ENCODE results near the gene SIRT7.

SIRT7 gene

GRCh38 chr17:81931557-81932332 lies 13.8 kb upstream of the SIRT7 start:
- FAIRE-seq, result no peak

GRCh38 chr17:81931189-81931556 lies 13.2 kb upstream of the SIRT7 start:
- FAIRE-seq, result no peak

- no peak for FAIRE-seq
Observed at GRCh38 chr17:81930142-81931125, 12.5 kb upstream of the SIRT7 start.

GRCh38 chr17:81929253-81930141 lies 11.5 kb upstream of the SIRT7 start:
- no peak for FAIRE-seq

- FAIRE-seq, result no peak
Observed at GRCh38 chr17:81928544-81929252, 10.7 kb upstream of the SIRT7 start.

- no peak for FAIRE-seq
Observed at GRCh38 chr17:81927653-81928543, 9.9 kb upstream of the SIRT7 start, which contains the start of gene MAFG. Gene MAFG (minus strand): TSS chr17:81927735. CDS start chr17:81923185, 4,550 bp downstream.

- FAIRE-seq, result no peak
Observed at GRCh38 chr17:81927152-81927652, 9.2 kb upstream of the SIRT7 start.

GRCh38 chr17:81926451-81927151 lies 8.6 kb upstream of the SIRT7 start:
- FAIRE-seq, result peak; percentile 19

- FAIRE-seq, result no peak
Observed at GRCh38 chr17:81925860-81926450, 8.0 kb upstream of the SIRT7 start.

- no peak for FAIRE-seq
Observed at GRCh38 chr17:81924557-81925532, 6.9 kb upstream of the SIRT7 start.

- no peak for FAIRE-seq
Observed at GRCh38 chr17:81923302-81924260, 5.6 kb upstream of the SIRT7 start.

GRCh38 chr17:81922566-81923301 lies 4.8 kb upstream of the SIRT7 start:
- no peak for FAIRE-seq

GRCh38 chr17:81921996-81922565 lies 4.1 kb upstream of the SIRT7 start:
- no peak for FAIRE-seq

GRCh38 chr17:81921537-81921862 lies 3.5 kb upstream of the SIRT7 start:
- FAIRE-seq, result no peak

- FAIRE-seq, result no peak
Observed at GRCh38 chr17:81920612-81921536, 2.9 kb upstream of the SIRT7 start.
